Ishikawa (cell line): ENCODE results near the gene MTPN.
A peak's percentile ranks its signal among the peaks of the same experiment; 100 is the strongest.

Source experiments
- CEBPB ChIP-seq: IDR thresholded peaks from 2 replicates; pipeline ENCODE4 v1.6.1; 2012
- CREB1 ChIP-seq: IDR thresholded peaks from 2 replicates; pipeline ENCODE4 v1.6.1; 2012; ENCODE audit warnings: low read depth
- EGR1 ChIP-seq: IDR thresholded peaks from 2 replicates; pipeline ENCODE4 v1.6.1; 2012
- EP300 ChIP-seq: IDR thresholded peaks from 2 replicates; pipeline ENCODE4 v1.6.1; 2012; ENCODE audit warnings: borderline replicate concordance
- FOXM1 ChIP-seq: IDR thresholded peaks from 2 replicates; pipeline ENCODE4 v1.6.1; 2012; ENCODE audit warnings: low read depth, borderline replicate concordance
- MAX ChIP-seq: IDR thresholded peaks from 2 replicates; pipeline ENCODE4 v1.6.1; 2012
- NFIC ChIP-seq: IDR thresholded peaks from 2 replicates; pipeline ENCODE4 v1.6.1; 2012
- RAD21 ChIP-seq: IDR thresholded peaks from 2 replicates; pipeline ENCODE4 v1.6.1; 2012; ENCODE audit warnings: low read depth
- REST ChIP-seq: IDR thresholded peaks from 2 replicates; pipeline ENCODE4 v1.6.1; 2012; ENCODE audit warnings: low read depth, mild to moderate bottlenecking
- TAF1 ChIP-seq: IDR thresholded peaks from 2 replicates; pipeline ENCODE4 v1.6.1; 2012; ENCODE audit warnings: low read depth, mild to moderate bottlenecking
- TCF12 ChIP-seq: IDR thresholded peaks from 2 replicates; pipeline ENCODE4 v1.6.1; 2012; ENCODE audit warnings: low read depth
- TEAD4 ChIP-seq: IDR thresholded peaks from 2 replicates; pipeline ENCODE4 v1.6.1; 2012
- YY1 ChIP-seq: IDR thresholded peaks from 2 replicates; pipeline ENCODE4 v1.6.1; 2012; ENCODE audit warnings: low read depth
- ZBTB7A ChIP-seq: IDR thresholded peaks from 2 replicates; pipeline ENCODE4 v1.6.1; 2012; ENCODE audit warnings: low read depth
- TF ChIP-seq, protein P1 (sequence below): IDR thresholded peaks from 2 replicates; pipeline ENCODE4 v1.6.1; 2012

MTPN gene

DNA sequence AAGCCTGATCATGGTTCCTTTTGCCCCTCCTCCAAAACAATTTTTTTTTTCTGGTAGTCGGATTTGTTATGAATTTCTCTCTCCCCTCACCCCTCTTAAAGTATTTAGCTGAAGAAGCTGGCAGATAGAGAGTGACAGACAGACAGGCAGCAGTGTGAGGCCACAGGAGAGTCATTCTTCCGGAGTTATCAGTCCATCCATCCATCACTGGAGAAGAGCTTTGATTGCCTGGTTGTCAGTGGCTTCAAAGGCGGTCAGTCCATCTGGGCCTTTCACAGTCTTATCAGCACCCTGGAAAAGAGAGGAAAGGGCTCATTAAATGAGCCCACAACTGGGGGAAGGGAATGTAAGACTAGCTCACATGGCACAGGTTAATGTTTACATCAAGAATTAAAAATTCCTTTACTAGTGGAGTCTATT lies 47.4 kb downstream of the MTPN start:
- TF ChIP-seq REST (no peak), NFIC (no peak), EP300 (no peak), MAX (no peak), CREB1 (no peak), FOXM1 (no peak), TAF1 (no peak), TEAD4 (no peak)

DNA sequence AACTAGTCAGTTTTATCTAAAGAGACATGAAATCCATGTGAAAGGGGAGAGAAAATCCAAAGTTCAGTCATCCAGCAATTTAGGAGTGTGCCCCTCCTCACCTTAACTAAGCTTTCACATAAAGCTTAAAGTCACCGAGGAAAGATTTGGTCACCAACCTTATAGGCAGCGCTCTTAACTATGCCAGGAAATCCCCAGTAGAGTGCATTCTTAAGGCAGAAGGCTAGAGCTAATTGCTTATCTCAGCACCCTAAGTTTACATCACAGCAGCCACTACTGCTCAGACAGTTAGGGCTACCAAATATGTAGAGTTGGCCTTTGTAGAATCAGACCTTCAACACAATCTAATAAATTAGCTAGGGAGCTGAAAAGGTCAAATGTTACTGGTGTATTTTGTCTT lies 47.9 kb downstream of the MTPN start:
- TF ChIP-seq MAX (no peak), EP300 (no peak), TEAD4 (no peak), CREB1 (no peak), NFIC (no peak), FOXM1 (no peak), CEBPB (no peak), ZBTB7A (no peak), TCF12 (no peak), RAD21 (no peak), YY1 (no peak), TAF1 (no peak)
- TF ChIP-seq, protein P1, sequence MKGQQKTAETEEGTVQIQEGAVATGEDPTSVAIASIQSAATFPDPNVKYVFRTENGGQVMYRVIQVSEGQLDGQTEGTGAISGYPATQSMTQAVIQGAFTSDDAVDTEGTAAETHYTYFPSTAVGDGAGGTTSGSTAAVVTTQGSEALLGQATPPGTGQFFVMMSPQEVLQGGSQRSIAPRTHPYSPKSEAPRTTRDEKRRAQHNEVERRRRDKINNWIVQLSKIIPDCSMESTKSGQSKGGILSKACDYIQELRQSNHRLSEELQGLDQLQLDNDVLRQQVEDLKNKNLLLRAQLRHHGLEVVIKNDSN, result no peak

DNA sequence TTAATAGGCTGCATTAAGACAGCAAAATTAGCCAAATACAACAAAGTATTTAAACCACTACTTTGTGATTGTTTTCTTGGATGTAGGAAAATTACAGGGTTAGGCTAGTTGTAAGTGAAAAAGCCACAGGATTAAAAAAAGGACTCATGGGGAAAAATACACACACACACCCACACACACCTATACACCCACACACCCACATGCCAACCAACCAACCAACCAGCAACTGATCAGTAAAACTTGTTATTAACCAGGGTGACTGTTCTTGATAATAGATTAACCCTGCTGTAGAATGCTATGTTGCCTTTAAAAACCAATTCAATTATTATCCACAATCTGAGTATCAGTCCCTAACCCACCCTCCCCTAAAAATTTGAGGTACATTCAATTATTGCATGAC lies 49.0 kb downstream of the MTPN start:
- no peak for TF ChIP-seq REST
- no peak for TF ChIP-seq CEBPB
- TF ChIP-seq EP300, result no peak
- TF ChIP-seq FOXM1, result no peak
- peak; percentile 30; the same call in 1 of the 2 replicates for TF ChIP-seq EGR1

- no peak for TF ChIP-seq NFIC
- TF ChIP-seq, protein P1, result no peak
- no peak for TF ChIP-seq ZBTB7A
- no peak for TF ChIP-seq RAD21
- TF ChIP-seq MAX, result no peak
- TF ChIP-seq CREB1, result no peak
- TF ChIP-seq YY1, result no peak
- TF ChIP-seq EP300, result no peak
- no peak for TF ChIP-seq CEBPB
- TF ChIP-seq EGR1, result no peak
- no peak for TF ChIP-seq TAF1
- TF ChIP-seq TEAD4, result no peak
- TF ChIP-seq REST, result no peak
Observed at GRCh38 chr7:135925210-135925609, 51.9 kb downstream of the MTPN start.

DNA sequence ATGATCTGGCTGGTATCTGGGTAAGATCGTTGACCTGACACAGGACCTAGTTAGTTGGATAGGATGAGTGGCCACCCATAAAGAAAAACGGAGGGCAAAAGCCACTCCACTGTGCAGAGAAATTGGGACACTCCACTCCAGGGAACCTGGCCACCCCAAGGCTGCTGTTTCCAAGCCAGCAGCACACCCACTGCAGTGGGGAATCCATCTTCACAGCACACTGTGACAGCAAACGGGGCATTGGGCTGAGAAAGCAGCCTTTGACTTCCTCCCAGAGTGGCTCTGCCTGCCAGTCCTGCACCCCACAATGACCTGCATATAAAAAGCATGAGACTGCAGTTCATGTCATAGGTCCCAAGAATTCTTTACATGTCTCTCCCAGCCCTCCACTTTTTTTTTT lies 52.9 kb downstream of the MTPN start:
- TF ChIP-seq CEBPB, result no peak
- no peak for TF ChIP-seq REST
- no peak for TF ChIP-seq YY1
- TF ChIP-seq, protein P1, result no peak
- no peak for TF ChIP-seq TCF12
- no peak for TF ChIP-seq TAF1
- TF ChIP-seq FOXM1, result no peak
- no peak for TF ChIP-seq MAX
- TF ChIP-seq CREB1, result no peak
- no peak for TF ChIP-seq EGR1
- no peak for TF ChIP-seq RAD21
- no peak for TF ChIP-seq ZBTB7A
